ENCODE measurements around the gene PACS2.

Gene PACS2

GRCh38 chr14:105375635-105376057 is 61.1 kb downstream of the PACS2 start:
- TF ChIP-seq CTCF (conservative IDR thresholded peaks at IDR 0.05; ENCODE audit: low read depth, low read length), result no peak
- DNase-seq (ENCODE audit: low read depth), result no peak
- H3K4me3 ChIP-seq (ENCODE audit: low read length), result no peak overlapping the region

GRCh38 chr14:105376521-105377440 is 62.2 kb downstream of the PACS2 start:
- no peak for DNase-seq (ENCODE audit: low read depth)
- no peak for TF ChIP-seq CTCF (conservative IDR thresholded peaks at IDR 0.05; ENCODE audit: low read depth, low read length)
- no peak overlapping the region for H3K4me3 ChIP-seq (ENCODE audit: low read length)

DNA sequence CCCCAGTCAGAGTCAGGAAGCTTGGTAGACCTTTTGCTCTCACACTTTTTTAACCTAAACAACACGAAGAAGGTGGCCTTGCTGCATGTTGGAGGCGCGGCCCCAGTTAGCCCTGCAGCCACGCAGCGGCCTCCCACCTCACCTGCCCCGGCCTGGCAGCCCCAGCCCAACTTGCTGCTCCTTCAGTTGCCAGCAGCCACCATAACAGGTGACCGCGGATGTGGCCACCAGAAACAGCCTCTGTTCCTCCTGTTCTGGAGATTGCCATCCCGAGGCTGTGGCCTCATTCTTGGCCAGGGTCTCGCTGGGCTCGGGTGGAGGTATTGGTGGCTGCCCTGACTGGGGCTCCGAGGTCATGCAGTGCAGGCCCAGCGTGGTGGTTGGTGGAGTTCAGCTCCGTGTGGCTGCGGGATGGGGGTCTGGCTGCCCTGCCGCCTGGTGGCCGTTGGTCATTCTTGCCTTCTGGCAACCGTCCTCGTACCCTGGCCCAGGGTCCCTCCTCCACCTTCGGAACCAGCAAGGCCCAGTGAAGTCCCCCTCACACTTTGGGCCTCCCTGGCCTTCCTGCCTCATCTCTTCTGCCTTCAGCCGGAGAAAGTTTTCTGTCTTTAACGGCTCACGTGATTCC is 63.1 kb downstream of the PACS2 start:
- no peak for DNase-seq (ENCODE audit: low read depth)
- no peak for TF ChIP-seq CTCF (conservative IDR thresholded peaks at IDR 0.05; ENCODE audit: low read depth, low read length)
- no peak overlapping the region for H3K4me3 ChIP-seq (ENCODE audit: low read length)

GRCh38 chr14:105378199-105378598 is 63.7 kb downstream of the PACS2 start:
- TF ChIP-seq CTCF (conservative IDR thresholded peaks at IDR 0.05; ENCODE audit: low read depth, low read length), result no peak
- H3K4me3 ChIP-seq (ENCODE audit: low read length), result no peak overlapping the region
- no peak for DNase-seq (ENCODE audit: low read depth)

- no peak for DNase-seq (ENCODE audit: low read depth)
- no peak overlapping the region for H3K4me3 ChIP-seq (ENCODE audit: low read length)
- TF ChIP-seq CTCF (conservative IDR thresholded peaks at IDR 0.05; ENCODE audit: low read depth, low read length), result no peak
These were observed 64.5 kb downstream of the PACS2 start for GRCh38 chr14:105378873-105379685.

DNA sequence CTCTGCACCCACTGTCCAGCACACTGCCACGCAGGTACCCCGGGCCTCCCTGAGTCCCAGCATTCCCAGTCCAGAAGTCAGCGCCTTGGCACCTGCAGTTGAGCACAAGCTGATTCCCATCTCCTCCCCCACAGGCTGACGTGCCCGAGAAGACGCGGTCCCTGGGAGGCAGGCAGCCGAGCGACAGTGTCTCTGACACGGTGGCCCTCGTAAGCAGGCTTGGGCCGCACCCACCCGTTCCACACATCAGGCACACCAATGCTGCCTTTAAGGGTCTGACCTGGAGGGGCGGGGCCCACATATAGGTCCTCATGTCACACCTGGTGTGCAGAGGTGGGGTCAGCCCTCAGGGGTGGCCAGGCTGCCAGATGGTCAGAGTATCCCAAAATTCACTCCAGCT is 65.4 kb downstream of the PACS2 start:
- no peak overlapping the region for H3K4me3 ChIP-seq (ENCODE audit: low read length)
- no peak for DNase-seq (ENCODE audit: low read depth)
- TF ChIP-seq CTCF (conservative IDR thresholded peaks at IDR 0.05; ENCODE audit: low read depth, low read length), result no peak

Measured in retinal pigment epithelial cell (primary cell).